ENCODE data around the gene PKN1.
"Not testable (repeated sequence)": the region's sequence is repeated elsewhere in the genome, so short reads cannot be mapped to it uniquely, and the experiment has no call there.

Gene PKN1

GRCh38 chr19:14433554-14434501 is 722 bp downstream of the PKN1 start:
- DNase-seq = no peak

GRCh38 chr19:14434543-14435319 is 1.6 kb downstream of the PKN1 start:
- DNase-seq = no peak

- DNase-seq = no peak
These were observed 2.4 kb downstream of the PKN1 start for GRCh38 chr19:14435320-14436050.

GRCh38 chr19:14437578-14438140 is 4.6 kb downstream of the PKN1 start:
- no peak for DNase-seq

GRCh38 chr19:14439014-14439413 is 5.9 kb downstream of the PKN1 start:
- no peak for DNase-seq

- no peak for DNase-seq
These were observed 6.9 kb downstream of the PKN1 start for GRCh38 chr19:14440049-14440448.

- DNase-seq = no peak
These were observed 8.2 kb downstream of the PKN1 start for GRCh38 chr19:14441041-14441938.

- no peak for DNase-seq
These were observed 10.0 kb downstream of the PKN1 start for GRCh38 chr19:14442891-14443631.

DNA sequence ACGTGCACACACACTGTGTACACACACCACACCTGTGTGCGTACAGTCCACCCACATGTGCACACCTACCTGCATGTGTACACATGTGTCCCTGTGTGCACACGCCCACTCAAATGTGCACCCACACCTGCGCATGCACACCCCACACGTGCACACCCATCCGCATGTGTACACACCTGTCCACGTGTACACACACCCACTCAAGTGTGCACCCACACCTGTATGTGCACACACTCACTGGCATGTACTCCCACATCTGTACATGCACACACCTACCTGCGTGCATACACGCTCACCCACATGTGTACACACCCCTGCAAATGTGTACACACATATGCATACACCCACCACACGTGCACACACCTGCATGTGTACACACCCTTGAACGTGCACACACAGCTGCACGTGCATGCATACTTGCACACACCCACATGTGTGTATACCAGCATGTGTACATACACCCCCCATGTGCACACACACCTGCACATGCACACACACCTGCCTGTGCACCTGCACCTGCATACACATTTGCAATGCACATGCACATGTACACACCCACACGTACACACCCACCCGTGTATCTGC is 10.6 kb downstream of the PKN1 start:
- DNase-seq = no peak

DNA sequence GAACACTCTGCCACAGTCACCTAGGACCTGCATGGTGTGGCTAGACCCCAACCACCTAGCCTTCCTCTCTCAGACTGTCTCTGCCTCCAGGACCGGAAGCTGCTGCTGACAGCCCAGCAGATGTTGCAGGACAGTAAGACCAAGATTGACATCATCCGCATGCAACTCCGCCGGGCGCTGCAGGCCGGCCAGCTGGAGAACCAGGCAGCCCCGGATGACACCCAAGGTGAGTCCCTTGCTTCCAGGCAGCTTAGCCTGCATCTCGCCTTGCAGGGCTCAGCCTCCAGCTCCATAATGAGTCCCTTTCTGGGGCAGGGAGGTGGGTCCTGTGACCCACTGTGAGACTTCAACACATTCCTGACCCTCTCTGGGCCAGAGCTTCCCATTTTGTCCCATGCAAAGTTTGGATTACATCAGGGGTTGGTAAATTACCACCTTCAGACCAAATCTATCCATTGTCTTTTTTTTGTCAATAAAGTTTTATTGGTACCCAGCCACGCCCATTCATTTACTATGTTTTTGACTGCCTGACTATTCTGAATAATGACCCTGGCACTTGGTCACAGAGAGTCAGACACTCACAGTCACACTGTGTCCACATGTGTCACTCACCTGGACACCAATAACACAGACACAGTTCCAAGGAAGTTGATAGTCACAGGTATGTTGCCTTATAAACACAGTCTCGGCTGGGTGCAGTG is 13.4 kb downstream of the PKN1 start:
- DNase-seq = no peak

DNA sequence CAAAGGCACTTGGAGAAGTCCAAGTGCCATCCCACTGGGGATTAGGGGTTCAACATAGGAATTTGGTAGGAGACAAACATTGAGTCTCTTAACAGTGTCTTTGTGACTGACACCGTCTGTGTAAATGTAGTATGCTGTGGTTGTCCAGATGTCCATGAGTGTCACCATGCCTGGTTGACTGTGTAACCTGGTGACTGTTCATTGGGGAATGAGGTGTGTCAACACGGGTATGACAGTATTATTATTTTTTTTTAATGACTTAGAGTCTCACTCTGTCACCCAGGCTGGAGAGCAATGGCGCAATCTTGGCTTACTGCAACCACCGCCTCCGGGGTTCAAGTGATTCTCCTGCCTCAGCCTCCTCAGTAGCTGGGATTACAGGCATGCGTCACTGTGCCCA is 16.2 kb downstream of the PKN1 start:
- DNase-seq = no peak

DNA sequence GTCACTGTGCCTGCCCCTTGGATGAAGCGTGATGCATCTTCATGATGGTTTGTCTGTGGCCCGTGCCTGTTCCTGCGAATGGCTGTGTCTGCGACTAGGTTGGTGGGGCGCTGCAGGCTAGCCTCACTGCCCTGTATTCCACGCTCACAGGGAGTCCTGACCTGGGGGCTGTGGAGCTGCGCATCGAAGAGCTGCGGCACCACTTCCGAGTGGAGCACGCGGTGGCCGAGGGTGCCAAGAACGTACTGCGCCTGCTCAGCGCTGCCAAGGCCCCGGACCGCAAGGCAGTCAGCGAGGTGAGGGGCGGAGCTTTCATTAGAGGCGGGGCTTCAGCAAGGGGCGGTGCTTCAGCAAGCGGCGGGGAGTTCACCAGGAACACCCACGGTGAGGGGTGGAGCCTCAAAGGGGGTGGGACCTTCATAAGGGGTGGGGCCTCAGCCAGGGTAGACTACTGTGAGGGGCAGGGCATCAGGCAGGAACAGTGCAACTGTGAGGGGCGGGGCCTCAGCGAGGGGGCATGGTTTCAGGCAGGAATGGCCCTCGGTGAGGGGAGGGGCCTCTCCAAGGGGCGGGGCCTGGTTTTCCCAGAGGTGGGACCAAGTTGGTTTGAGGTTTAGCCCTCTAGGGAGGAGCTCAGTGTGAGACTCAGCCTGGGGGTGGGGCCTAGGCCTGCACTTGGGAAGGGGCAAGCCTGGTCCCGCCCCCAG is 17.2 kb downstream of the PKN1 start:
- DNase-seq = peak; percentile 64

GRCh38 chr19:14450876-14451275 is 17.8 kb downstream of the PKN1 start:
- DNase-seq = no peak

DNA sequence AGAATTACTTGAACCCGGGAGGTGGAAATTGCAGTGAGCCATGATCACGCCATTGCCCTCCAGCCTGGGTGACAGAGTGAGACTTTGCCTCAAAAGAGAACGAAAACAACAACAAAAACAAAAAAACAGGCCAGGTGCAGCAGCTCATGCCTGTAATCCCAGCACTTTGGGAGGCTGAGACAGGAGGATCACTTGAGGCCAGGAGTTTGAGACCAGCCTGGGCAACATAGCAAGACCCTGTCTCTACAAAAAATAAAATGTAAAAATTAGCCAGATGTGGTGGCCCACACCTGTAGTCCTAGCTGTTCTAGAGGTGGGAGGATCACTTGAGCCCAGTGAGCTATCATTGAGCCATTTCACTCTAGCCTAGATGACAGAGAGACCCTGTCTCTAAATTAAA is 19.2 kb downstream of the PKN1 start:
- not testable (repeated sequence) for DNase-seq

- no peak for DNase-seq
These were observed 26.6 kb downstream of the PKN1 start for GRCh38 chr19:14459703-14460102.

DNA sequence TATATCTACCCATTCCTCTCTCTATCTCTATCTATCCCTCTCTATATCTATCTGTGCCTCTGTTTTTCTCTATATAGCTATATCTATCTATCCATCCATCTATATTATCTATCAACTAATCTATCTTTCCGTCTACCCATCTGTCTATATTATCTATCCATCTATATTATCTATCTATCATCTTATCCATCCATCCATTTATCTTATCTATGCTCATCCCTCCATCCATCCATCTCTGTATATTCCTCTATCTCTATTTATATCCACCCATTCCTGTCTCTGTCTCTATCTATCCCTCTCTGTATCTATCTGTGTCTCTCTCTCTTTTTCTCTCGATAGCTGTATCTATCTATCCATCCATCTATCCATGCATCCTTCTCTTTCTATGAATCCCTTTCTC is 27.8 kb downstream of the PKN1 start:
- DNase-seq = no peak

- DNase-seq = not testable (repeated sequence)
These were observed 29.3 kb downstream of the PKN1 start for GRCh38 chr19:14462401-14462800.

GRCh38 chr19:14463747-14464146 is 30.6 kb downstream of the PKN1 start:
- DNase-seq = no peak

DNA sequence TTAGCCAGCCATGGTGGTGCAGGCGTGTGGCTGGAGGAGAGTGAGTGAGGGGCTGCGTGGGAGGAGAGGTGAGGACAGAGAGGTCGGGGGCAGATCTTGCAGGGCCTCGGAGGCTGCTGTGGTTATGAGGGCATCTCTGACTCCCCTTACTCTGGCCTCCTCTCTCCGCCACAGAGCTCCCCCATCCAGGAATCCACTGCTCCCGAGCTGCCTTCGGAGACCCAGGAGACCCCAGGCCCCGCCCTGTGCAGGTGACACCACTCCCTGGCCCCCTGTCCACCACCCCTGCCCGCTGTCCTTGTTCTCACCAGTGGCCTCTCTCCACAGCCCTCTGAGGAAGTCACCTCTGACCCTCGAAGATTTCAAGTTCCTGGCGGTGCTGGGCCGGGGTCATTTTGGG is 34.3 kb downstream of the PKN1 start:
- DNase-seq = no peak

Data from 8988T (cell line).